OCI-LY3 (cell line): ENCODE measurements around the gene BPIFA1.

Experiments used
- EZH2phosphoT487 ChIP-seq: fragments of 200-600 bp; shearing (Covaris generic); IDR thresholded peaks from 2 replicates; pipeline ENCODE4 v1.6.1; 2018; ENCODE audit warnings: antibody characterized with exemption, mixed run types, low read depth
- TF ChIP-seq, protein P1 (sequence below): fragments of 200-600, 300-600 bp; sonication (generic); IDR thresholded peaks from 2 replicates; pipeline ENCODE4 v1.5.1; 2014; ENCODE audit warnings: antibody characterized with exemption, low read length, low read depth

DNA sequence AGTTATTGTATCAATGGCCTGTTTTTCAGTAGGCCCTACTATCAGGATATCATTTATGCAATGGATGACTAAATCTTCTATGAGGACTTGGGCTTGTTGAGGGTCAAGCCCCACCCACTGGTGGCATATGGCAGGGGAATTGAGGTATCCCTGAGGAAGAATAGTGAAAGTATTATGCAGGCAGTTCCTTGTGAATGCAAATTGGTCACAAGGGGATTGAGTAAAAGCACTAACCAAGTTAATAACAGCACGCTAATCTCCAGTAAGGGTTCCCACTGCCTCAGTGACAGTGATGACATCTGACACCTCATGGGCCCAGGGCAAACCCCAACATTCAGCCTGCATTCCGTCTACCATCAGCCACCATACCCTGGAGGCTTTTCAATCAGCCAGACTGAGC is 14.9 kb downstream of the BPIFA1 start:
- TF ChIP-seq, protein P1, sequence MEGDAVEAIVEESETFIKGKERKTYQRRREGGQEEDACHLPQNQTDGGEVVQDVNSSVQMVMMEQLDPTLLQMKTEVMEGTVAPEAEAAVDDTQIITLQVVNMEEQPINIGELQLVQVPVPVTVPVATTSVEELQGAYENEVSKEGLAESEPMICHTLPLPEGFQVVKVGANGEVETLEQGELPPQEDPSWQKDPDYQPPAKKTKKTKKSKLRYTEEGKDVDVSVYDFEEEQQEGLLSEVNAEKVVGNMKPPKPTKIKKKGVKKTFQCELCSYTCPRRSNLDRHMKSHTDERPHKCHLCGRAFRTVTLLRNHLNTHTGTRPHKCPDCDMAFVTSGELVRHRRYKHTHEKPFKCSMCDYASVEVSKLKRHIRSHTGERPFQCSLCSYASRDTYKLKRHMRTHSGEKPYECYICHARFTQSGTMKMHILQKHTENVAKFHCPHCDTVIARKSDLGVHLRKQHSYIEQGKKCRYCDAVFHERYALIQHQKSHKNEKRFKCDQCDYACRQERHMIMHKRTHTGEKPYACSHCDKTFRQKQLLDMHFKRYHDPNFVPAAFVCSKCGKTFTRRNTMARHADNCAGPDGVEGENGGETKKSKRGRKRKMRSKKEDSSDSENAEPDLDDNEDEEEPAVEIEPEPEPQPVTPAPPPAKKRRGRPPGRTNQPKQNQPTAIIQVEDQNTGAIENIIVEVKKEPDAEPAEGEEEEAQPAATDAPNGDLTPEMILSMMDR, result no peak
- TF ChIP-seq EZH2phosphoT487, result no peak
